Measurements from ENCODE around the gene EMP3. TPM values are rescaled to one million over a fixed set of nuclear protein-coding genes. Genes with fewer than 3 reads are reported as not detected.

The EMP3 gene
- total RNA-seq, 2 experiments from 2014 or later: 189 to 191 TPM

DNA sequence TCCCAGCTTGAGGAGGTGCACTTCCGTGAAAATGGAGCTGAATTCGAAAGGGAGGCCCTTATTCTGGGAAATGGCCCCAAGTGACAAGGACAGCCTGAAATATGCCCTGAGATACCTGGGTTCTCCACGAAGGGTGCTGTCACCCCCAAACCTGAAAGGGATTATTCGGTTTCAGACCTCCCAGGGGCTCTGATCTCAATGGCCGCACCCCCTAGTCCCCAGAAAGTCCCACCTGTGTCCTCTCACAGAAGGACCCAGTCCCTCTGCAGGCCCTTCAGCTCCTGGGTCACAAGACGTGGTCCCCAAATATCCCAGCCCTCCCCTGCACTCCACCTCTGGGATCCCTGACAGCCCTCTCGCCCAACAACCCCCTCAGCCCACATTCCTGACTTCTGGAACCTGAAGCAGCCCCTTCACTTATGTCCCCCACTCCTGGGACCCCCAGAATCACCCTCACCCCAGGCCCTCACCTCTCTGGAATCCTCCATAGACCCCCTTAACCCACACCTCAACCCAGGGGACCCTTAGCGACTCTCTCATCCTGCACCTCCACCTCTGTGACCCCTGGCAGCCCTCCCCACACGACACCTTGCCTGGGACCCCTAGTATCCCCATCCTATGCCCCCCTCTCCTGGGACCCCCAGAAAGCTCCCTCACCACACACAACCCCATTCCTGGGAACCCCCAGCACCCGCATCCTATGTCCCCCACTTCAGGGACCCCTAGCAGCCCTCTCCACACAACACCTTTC is 39.4 kb downstream of the EMP3 start:
- ChIA-PET CTCF (interaction anchor here (1.3 to 3.1 kb wide), 3 partner anchors 14 to 43 kb away, joined by 6 to 25 read pairs (median 8); partner anchors contain the start of gene KDELR1), POLR2A (interaction anchor here (0.8 to 1.6 kb wide), 10 partner anchors 9 to 254 kb away, joined by 3 to 7 read pairs (median 3); partner anchors contain the start of genes KDELR1, RPL18 and SPHK2)
- TF ChIP-seq, protein P1, sequence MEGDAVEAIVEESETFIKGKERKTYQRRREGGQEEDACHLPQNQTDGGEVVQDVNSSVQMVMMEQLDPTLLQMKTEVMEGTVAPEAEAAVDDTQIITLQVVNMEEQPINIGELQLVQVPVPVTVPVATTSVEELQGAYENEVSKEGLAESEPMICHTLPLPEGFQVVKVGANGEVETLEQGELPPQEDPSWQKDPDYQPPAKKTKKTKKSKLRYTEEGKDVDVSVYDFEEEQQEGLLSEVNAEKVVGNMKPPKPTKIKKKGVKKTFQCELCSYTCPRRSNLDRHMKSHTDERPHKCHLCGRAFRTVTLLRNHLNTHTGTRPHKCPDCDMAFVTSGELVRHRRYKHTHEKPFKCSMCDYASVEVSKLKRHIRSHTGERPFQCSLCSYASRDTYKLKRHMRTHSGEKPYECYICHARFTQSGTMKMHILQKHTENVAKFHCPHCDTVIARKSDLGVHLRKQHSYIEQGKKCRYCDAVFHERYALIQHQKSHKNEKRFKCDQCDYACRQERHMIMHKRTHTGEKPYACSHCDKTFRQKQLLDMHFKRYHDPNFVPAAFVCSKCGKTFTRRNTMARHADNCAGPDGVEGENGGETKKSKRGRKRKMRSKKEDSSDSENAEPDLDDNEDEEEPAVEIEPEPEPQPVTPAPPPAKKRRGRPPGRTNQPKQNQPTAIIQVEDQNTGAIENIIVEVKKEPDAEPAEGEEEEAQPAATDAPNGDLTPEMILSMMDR (IDR thresholded peaks at IDR 0.05): no peak
- intact Hi-C loops (cut with micrococcal nuclease): loop anchor here (10.0 kb wide), 1 partner anchor 100 kb away; the partner anchor contains the start of gene CYTH2
- H3K4me3 Mint-ChIP-seq: peak overlapping the region; percentile 86
- H3K9me3 Mint-ChIP-seq: no peaks in the 10 kb centered on the region
- H3K4me1 Mint-ChIP-seq (ENCODE audit: low read depth): peaks cover 10% of the 10 kb centered on the region
- peaks cover under 1% of the 10 kb centered on the region for H3K36me3 Mint-ChIP-seq (ENCODE audit: low read depth)
- DNase-seq (no peak), ATAC-seq (no peak)
- peak overlapping the region; percentile 96 for H3K27ac Mint-ChIP-seq
- no peaks in the 10 kb centered on the region for H3K27me3 Mint-ChIP-seq

DNA sequence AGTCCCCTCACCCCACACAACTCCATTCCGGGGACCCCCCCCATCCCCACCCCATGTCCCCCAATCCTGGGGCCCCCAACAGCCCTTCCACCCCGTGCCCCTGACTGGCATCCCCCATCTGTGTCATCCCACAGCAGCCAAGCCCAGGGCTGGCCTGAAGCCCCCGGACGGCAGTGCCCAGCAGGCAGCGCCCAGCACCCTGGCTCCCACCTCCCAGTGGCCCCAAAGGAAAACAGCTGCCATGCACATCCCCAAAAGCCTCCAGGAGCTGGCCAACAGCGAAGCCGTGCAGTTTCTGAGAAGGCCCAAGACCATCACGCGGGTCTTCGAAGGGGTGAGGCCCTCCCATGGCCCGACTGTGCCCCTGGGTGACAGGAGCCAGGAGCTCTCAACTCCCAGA is 40.2 kb downstream of the EMP3 start:
- intact Hi-C loops (cut with micrococcal nuclease): loop anchor here (10.0 kb wide), 1 partner anchor 99 kb away; the partner anchor contains the start of gene CYTH2
- no peak overlapping the region for H3K27ac Mint-ChIP-seq
- TF ChIP-seq, protein P1 (IDR thresholded peaks at IDR 0.05): no peak
- no peak overlapping the region for H3K4me3 Mint-ChIP-seq
- CTCF ChIA-PET: no interaction called here
- H3K9me3 Mint-ChIP-seq: no peaks in the 10 kb centered on the region
- ATAC-seq (no peak), DNase-seq (no peak)
- H3K4me1 Mint-ChIP-seq (ENCODE audit: low read depth): peaks cover 10% of the 10 kb centered on the region
- no peaks in the 10 kb centered on the region for H3K27me3 Mint-ChIP-seq
- H3K36me3 Mint-ChIP-seq (ENCODE audit: low read depth): no peaks in the 10 kb centered on the region
- POLR2A ChIA-PET: interaction anchor here (0.6 to 1.2 kb wide), 2 partner anchors 14 to 32 kb away, joined by 3 to 4 read pairs; no protein-coding TSS in a partner anchor

DNA sequence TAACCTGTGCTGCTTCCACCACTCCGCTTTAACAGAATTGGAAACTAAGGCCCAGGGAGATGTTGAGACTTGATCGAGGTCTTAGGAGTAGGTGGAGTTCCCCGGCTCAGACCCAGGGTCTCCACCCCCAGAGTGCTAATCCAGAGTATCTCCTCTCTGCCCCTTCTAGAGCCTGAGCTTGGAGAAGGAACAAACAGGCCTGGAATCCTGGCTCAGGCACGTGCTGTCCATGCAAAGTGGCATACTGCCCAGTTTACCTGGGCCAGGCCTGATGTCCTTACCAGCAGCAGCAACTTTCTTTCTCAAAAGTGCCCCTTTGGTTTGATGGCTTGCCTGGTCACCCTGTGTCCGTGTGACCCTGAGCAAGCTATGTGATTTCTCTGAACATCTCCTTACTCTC is 42.5 kb downstream of the EMP3 start:
- H3K9me3 Mint-ChIP-seq: no peaks in the 10 kb centered on the region

DNA sequence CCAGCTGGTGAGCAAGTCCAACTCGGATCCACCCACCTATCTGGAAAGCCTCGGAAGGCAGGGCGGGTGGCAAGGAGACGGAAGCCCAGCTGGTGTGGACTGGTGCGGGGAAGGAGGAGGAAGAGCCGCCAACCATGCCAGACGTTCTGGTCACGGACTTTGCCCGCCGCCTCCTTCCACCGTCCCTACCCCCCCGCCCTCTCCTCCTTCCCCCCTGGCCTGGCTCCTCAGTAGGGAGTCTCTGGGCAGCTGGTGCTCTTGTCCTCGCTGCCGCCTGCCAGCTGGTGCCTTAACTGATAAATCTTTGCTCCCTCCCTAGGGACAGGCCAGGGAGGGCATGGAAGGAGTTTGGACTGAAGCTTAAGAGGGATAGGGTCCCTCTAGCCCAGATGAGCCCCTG is 43.6 kb downstream of the EMP3 start:
- H3K9me3 Mint-ChIP-seq: no peaks in the 10 kb centered on the region
- CTCF ChIA-PET: interaction anchor here (1.5 kb wide), 1 partner anchor 23 kb away, joined by 6 read pairs; the partner anchor contains the start of gene KDELR1
- DNase-seq: no peak
- POLR2A ChIA-PET: no interaction called here
- ATAC-seq: no peak
- TF ChIP-seq, protein P1 (IDR thresholded peaks at IDR 0.05): no peak
- H3K4me1 Mint-ChIP-seq (ENCODE audit: low read depth): peaks cover 6% of the 10 kb centered on the region
- H3K4me3 Mint-ChIP-seq: no peak overlapping the region
- H3K27me3 Mint-ChIP-seq: no peaks in the 10 kb centered on the region
- intact Hi-C loops (cut with micrococcal nuclease): loop anchor here (10.0 kb wide), 1 partner anchor 96 kb away; the partner anchor contains the start of gene CYTH2
- no peak overlapping the region for H3K27ac Mint-ChIP-seq
- no peaks in the 10 kb centered on the region for H3K36me3 Mint-ChIP-seq (ENCODE audit: low read depth)

More for the DNA sequence above, 42.5 kb downstream of the EMP3 start:
- intact Hi-C loops (cut with micrococcal nuclease): loop anchor here (10.0 kb wide), 1 partner anchor 97 kb away; the partner anchor contains the start of gene CYTH2
- no peak overlapping the region for H3K4me3 Mint-ChIP-seq
- no peak overlapping the region for H3K27ac Mint-ChIP-seq
- ATAC-seq (no peak), DNase-seq (no peak)
- ChIA-PET POLR2A (no interaction called here), CTCF (interaction anchor here (0.9 kb wide), 1 partner anchor 23 kb away, joined by 3 read pairs; the partner anchor contains the start of gene KDELR1)
- no peaks in the 10 kb centered on the region for H3K27me3 Mint-ChIP-seq
- no peaks in the 10 kb centered on the region for H3K36me3 Mint-ChIP-seq (ENCODE audit: low read depth)
- TF ChIP-seq, protein P1 (IDR thresholded peaks at IDR 0.05): no peak
- peaks cover 7% of the 10 kb centered on the region for H3K4me1 Mint-ChIP-seq (ENCODE audit: low read depth)

DNA sequence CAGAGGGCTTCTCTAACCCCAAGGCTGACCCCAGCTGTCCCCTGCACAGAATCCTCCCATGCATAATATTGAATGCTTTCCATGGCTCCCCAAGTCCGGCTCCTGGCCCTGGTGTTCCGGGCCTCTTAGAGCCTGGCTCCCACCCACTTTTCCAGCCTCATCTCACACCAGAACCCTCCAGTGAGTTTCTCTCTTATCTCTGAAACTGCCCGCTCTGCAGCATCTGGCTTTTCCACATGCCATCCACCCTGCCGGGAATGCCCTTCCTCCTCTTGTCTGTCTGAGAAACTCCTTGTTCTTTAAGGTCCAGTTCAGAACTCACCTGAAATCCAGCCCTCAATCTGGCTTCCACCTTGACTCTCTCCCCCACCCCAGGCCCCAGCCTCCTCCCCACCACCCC is 45.6 kb downstream of the EMP3 start:
- H3K4me1 Mint-ChIP-seq (ENCODE audit: low read depth): no peaks in the 10 kb centered on the region
- intact Hi-C loops (cut with micrococcal nuclease): no loop called here
- POLR2A ChIA-PET: no interaction called here
- ATAC-seq (no peak), DNase-seq (no peak)
- H3K27me3 Mint-ChIP-seq: no peaks in the 10 kb centered on the region
- no peaks in the 10 kb centered on the region for H3K36me3 Mint-ChIP-seq (ENCODE audit: low read depth)
- TF ChIP-seq, protein P1 (IDR thresholded peaks at IDR 0.05): no peak
- CTCF ChIA-PET: interaction anchor here (0.6 kb wide), 1 partner anchor 21 kb away, joined by 4 read pairs; the partner anchor contains the start of gene KDELR1
- no peaks in the 10 kb centered on the region for H3K9me3 Mint-ChIP-seq
- no peak overlapping the region for H3K4me3 Mint-ChIP-seq
- H3K27ac Mint-ChIP-seq: no peak overlapping the region
